ENCODE data around the gene SIK2.

Gene SIK2

GRCh38 chr11:111726301-111726713 lies 124.1 kb downstream of the SIK2 start:
- DNase-seq (ENCODE audit: extremely low read depth in 1 of 2, low read depth in 1 of 2): no peak

- DNase-seq (ENCODE audit: extremely low read depth in 1 of 2, low read depth in 1 of 2): no peak
These were observed 125.2 kb downstream of the SIK2 start for GRCh38 chr11:111727431-111727830.

GRCh38 chr11:111729071-111729830 lies 127.0 kb downstream of the SIK2 start:
- DNase-seq (ENCODE audit: extremely low read depth in 1 of 2, low read depth in 1 of 2): no peak

GRCh38 chr11:111729831-111730311 lies 127.6 kb downstream of the SIK2 start:
- no peak for DNase-seq (ENCODE audit: extremely low read depth in 1 of 2, low read depth in 1 of 2)

DNA sequence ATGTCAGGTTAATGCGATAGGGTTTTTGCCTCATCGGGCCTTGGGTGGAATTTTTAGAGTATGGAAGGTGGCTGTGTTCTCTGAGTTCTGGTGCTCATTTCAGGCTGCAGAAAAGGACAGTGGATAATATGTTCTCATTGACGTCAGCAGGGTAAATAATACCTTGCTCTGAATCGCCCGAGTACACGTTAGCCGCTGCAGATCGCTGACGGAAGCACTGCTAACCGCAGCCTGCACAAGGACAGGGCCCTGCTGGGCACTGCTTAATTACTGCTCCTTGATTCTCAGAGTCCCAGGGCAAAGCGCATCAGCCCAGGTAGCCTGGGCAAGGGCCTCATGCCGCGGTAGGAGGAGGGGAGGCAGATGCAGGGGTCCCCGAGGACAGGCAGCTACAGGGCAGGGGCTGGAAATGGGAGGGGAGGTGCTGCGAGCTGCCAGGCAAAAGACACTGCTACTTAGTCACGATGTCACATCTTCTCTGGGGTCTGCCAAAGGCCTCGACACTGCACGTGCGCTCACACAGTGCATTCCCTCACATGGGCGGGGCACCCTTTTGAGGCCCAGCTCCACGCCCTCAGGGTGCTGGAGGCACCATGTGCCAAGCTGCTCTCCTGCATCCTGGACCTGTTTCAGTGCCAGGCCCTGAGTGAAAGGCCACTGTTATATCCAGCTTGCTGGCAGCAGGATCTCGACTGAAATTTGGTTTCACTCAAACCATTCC lies 128.8 kb downstream of the SIK2 start:
- no peak for DNase-seq (ENCODE audit: extremely low read depth in 1 of 2, low read depth in 1 of 2)

DNA sequence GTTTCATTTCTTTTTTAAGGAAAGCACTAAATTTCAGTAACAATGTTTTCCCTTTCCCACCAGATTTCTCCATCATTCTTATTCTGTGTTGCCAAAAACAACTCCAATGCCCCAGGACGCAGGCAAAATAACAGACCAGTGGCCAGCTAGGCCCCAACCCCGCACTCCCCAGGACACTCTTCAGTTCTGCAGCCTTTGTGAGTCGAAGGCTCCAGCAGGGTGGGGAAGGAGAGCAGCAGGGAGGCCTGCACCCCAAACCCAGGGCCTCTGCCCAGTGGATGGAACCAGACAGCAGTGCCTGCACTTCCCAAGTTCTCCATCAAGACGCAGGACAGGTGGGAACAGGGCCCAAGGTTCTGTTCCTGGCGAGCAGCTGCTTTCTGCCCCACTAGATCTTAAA lies 129.6 kb downstream of the SIK2 start:
- DNase-seq (ENCODE audit: extremely low read depth in 1 of 2, low read depth in 1 of 2): no peak

DNA sequence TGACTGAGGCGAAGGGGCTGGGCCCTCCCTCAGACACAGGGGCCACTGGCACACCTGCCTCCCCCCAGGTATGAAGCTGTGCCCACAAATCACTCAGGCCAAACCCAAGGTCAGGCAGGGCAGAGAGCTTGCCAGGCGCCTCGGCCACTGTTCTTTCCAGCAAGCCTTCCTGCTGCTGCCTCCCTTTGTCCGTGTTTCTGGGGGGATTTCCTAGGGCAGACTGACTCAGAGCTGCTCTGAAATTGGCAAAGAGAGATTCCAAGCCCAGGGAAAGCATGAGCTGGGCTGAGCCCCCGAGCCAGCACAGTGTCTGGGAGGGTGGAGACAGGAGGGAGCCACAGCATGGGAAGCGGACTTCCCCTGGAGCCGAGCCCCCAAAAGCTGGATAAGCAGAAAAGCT lies 130.8 kb downstream of the SIK2 start:
- no peak for DNase-seq (ENCODE audit: extremely low read depth in 1 of 2, low read depth in 1 of 2)

DNA sequence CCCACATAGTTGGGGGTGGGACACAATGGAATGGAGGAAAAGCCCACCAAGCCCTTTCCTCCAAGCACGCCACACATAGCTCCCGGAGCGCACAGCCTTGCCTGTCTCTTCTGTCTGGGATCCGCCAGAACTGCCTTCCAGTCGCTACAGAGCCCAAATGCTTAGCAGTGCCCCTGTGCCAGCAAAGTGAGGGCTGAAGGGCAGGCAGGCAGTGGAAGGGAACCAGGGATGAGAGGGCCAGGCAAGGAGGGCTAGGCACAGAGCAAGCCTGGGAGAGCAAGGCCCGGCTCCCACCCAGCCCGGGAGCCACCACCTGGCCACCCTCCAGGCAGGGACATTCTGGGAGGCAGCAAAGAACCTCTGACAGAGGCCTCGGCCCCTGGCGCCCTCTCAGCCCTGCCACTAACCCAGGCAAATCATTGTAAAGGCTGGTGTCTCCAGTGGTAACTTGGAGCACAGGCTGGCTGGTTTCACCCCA lies 131.4 kb downstream of the SIK2 start:
- no peak for DNase-seq (ENCODE audit: extremely low read depth in 1 of 2, low read depth in 1 of 2)

- DNase-seq (ENCODE audit: extremely low read depth in 1 of 2, low read depth in 1 of 2): no peak
These were observed 132.1 kb downstream of the SIK2 start for GRCh38 chr11:111734101-111734953.

DNA sequence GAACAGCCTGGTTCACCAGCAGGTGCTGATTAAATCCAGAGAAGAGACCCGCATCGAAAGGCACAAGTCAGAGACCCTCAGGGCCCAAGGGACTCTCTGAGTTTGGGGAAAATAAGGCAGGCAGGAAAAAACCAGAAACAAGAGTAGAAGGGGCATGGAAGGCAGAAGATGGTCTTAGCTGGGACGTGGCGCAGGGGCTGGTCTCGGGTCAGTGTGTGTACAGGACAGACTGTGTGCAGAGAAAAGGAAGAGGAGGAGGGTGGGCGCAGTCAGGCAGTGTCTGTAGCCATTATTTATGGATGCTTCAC lies 132.7 kb downstream of the SIK2 start:
- no peak for DNase-seq (ENCODE audit: extremely low read depth in 1 of 2, low read depth in 1 of 2)

- DNase-seq (ENCODE audit: extremely low read depth in 1 of 2, low read depth in 1 of 2): no peak
These were observed 133.2 kb downstream of the SIK2 start for GRCh38 chr11:111735262-111736116.

- DNase-seq (ENCODE audit: extremely low read depth in 1 of 2, low read depth in 1 of 2): no peak
These were observed 133.9 kb downstream of the SIK2 start for GRCh38 chr11:111736181-111736590.

- no peak for DNase-seq (ENCODE audit: extremely low read depth in 1 of 2, low read depth in 1 of 2)
These were observed 134.6 kb downstream of the SIK2 start for GRCh38 chr11:111736621-111737443.

- DNase-seq (ENCODE audit: extremely low read depth in 1 of 2, low read depth in 1 of 2): no peak
These were observed 135.4 kb downstream of the SIK2 start for GRCh38 chr11:111737444-111738210.

GRCh38 chr11:111739299-111739698 lies 137.1 kb downstream of the SIK2 start:
- DNase-seq (ENCODE audit: extremely low read depth in 1 of 2, low read depth in 1 of 2): no peak

GRCh38 chr11:111741751-111742150 lies 139.5 kb downstream of the SIK2 start:
- DNase-seq (ENCODE audit: extremely low read depth in 1 of 2, low read depth in 1 of 2): no peak

GRCh38 chr11:111743700-111744099 lies 141.5 kb downstream of the SIK2 start:
- no peak for DNase-seq (ENCODE audit: extremely low read depth in 1 of 2, low read depth in 1 of 2)

- no peak for DNase-seq (ENCODE audit: extremely low read depth in 1 of 2, low read depth in 1 of 2)
These were observed 143.7 kb downstream of the SIK2 start for GRCh38 chr11:111745719-111746504.

Data from activated CD8-positive, alpha-beta memory T cell treated with anti-CD3 and anti-CD28 coated beads for 1 hour (primary cell).